PC-3 (cell line): ENCODE data around the gene DNAH2. TPM values are rescaled to one million over a fixed set of nuclear protein-coding genes. Genes with fewer than 3 reads are reported as not detected.
A peak's percentile ranks its signal among the peaks of the same experiment; 100 is the strongest.

Experiments used
- ATAC-seq: fragments of 200-7000 bp; cut with Tn5 transposase; 2 replicates; pipeline ENCODE4 v1.9.1; 2020; ENCODE audit warnings: mild to moderate bottlenecking, moderate library complexity
- BruUV-seq: library from RNA; stranded (reverse); fragments of 400-500 nt; replicated peaks from 2 replicates; lab custom pipeline; 2021; lab: Mats Ljungman, UMichigan
- CTCF ChIA-PET: fragments of 300-600 bp; sonication (Branson Sonifier 250); formaldehyde crosslinking; loops from one replicate; lab custom pipeline; 2022; ENCODE audit warnings: antibody characterized with exemption; lab: Charles Lee
- POLR2A ChIA-PET: fragments of 300-600 bp; sonication (Branson Sonifier 250); formaldehyde crosslinking; loops from one replicate; lab custom pipeline; 2022; ENCODE audit warnings: antibody characterized with exemption; ENCODE audit not compliant: unreplicated experiment; lab: Charles Lee
- DNase-seq: peaks from one replicate; pipeline ENCODE4 v3.0.0-alpha.2; 2015
- H2AFZ ChIP-seq: fragments of 300-600 bp; sonication (generic); 2 replicates; pipeline ENCODE4 v1.6.0; 2016; ENCODE audit warnings: antibody characterized with exemption, low read length
- H3F3A ChIP-seq: fragments of 300-600 bp; sonication (generic); one replicate; pipeline ENCODE4 v1.6.0; 2017; ENCODE audit warnings: antibody characterized with exemption, low read length, control low read depth, mild to moderate bottlenecking; ENCODE audit not compliant: unreplicated experiment
- H3K27ac ChIP-seq: fragments of 300-600 bp; sonication (generic); 2 replicates; pipeline ENCODE4 v1.5.1; 2016; ENCODE audit warnings: mild to moderate bottlenecking, low read length
- H3K27me3 ChIP-seq: fragments of 300-600 bp; sonication (generic); 2 replicates; pipeline ENCODE4 v1.6.1; 2016; ENCODE audit warnings: low read length, mixed read lengths
- H3K36me3 ChIP-seq: fragments of 300-600 bp; sonication (generic); 2 replicates; pipeline ENCODE4 v1.6.1; 2016; ENCODE audit warnings: low read depth, mixed run types, low read length, mixed read lengths
- H3K4me1 ChIP-seq: fragments of 300-600 bp; sonication (generic); 2 replicates; pipeline ENCODE4 v1.5.1; 2016; ENCODE audit warnings: low read length; ENCODE audit not compliant: insufficient read depth
- H3K4me2 ChIP-seq: fragments of 300-600 bp; sonication (generic); 2 replicates; pipeline ENCODE4 v1.6.0; 2016; ENCODE audit warnings: low read length
- H3K4me3 ChIP-seq: fragments of 300-600 bp; sonication (generic); 2 replicates; pipeline ENCODE4 v1.5.1; 2016; ENCODE audit warnings: mild to moderate bottlenecking, low read length, mixed read lengths
- H3K79me2 ChIP-seq: fragments of 300-600 bp; sonication (generic); 2 replicates; pipeline ENCODE4 v1.6.1; 2017; ENCODE audit warnings: low read length, mixed read lengths
- H3K9ac ChIP-seq: fragments of 300-600 bp; sonication (generic); 2 replicates; pipeline ENCODE4 v1.6.0; 2016; ENCODE audit warnings: mild to moderate bottlenecking, low read length
- H3K9me2 ChIP-seq: fragments of 300-600 bp; sonication (generic); replicated peaks from 2 replicates; pipeline ENCODE4 v1.6.1; 2016; ENCODE audit warnings: mixed run types, low read length, mixed read lengths
- H3K9me3 ChIP-seq: fragments of 300-600 bp; sonication (generic); 2 replicates; pipeline ENCODE4 v1.6.1; 2016; ENCODE audit warnings: low read length, mixed read lengths
- H4K20me1 ChIP-seq: fragments of 300-600 bp; sonication (generic); 2 replicates; pipeline ENCODE4 v1.6.1; 2016; ENCODE audit warnings: low read length, mixed read lengths
- EZH2 ChIP-seq: fragments of 300-600 bp; sonication (generic); IDR thresholded peaks from one replicate; pipeline ENCODE4 v1.6.1; 2017; ENCODE audit warnings: antibody characterized with exemption, mild to moderate bottlenecking, low read length; ENCODE audit not compliant: unreplicated experiment
- EZH2phosphoT487 ChIP-seq: fragments of 300-600 bp; sonication (generic); IDR thresholded peaks from 2 replicates; pipeline ENCODE4 v1.6.1; 2018; ENCODE audit warnings: mild to moderate bottlenecking, antibody characterized with exemption, low read length, borderline replicate concordance
- intact Hi-C: fragments of 100-400 bp; cut with micrococcal nuclease; formaldehyde crosslinking; loops from 2 replicates; pipeline ENCODE4 v1.9.0; 2023
- total RNA-seq: library from RNA; depleted of rRNA; stranded (reverse); fragments of >200 nt; gene quantifications from 2 replicates; pipeline ENCODE4 v1.2.3, GENCODE V29; 2014
- TF ChIP-seq, protein P1 (sequence below): fragments of 300-600 bp; sonication (generic); conservative IDR thresholded peaks from 2 replicates; pipeline ENCODE4 v1.5.1; 2017; ENCODE audit warnings: antibody characterized with exemption, low read depth, mild to moderate bottlenecking, low read length

The DNAH2 gene
- total RNA-seq, 1 experiment from 2014 or later: 0.62 TPM

GRCh38 chr17:7854078-7854777, 136.7 kb downstream of the DNAH2 start:
- ChIA-PET CTCF (no interaction called here), POLR2A (no interaction called here)
- intact Hi-C loops: no loop called here
- peaks cover 18% of the 10 kb centered on the region for H3K4me1 ChIP-seq
- H3K9me2 ChIP-seq: no peaks in the 10 kb centered on the region
- no peaks in the 10 kb centered on the region for H3K27me3 ChIP-seq
- H3K27ac ChIP-seq: no peak overlapping the region
- H2AFZ ChIP-seq: no peak overlapping the region
- ATAC-seq (no peak), DNase-seq (no peak)
- peaks cover 8% of the 10 kb centered on the region; the same call in 1 of the 2 replicates for H3K36me3 ChIP-seq
- no peak overlapping the region for H3K4me3 ChIP-seq
- TF ChIP-seq, protein P1, sequence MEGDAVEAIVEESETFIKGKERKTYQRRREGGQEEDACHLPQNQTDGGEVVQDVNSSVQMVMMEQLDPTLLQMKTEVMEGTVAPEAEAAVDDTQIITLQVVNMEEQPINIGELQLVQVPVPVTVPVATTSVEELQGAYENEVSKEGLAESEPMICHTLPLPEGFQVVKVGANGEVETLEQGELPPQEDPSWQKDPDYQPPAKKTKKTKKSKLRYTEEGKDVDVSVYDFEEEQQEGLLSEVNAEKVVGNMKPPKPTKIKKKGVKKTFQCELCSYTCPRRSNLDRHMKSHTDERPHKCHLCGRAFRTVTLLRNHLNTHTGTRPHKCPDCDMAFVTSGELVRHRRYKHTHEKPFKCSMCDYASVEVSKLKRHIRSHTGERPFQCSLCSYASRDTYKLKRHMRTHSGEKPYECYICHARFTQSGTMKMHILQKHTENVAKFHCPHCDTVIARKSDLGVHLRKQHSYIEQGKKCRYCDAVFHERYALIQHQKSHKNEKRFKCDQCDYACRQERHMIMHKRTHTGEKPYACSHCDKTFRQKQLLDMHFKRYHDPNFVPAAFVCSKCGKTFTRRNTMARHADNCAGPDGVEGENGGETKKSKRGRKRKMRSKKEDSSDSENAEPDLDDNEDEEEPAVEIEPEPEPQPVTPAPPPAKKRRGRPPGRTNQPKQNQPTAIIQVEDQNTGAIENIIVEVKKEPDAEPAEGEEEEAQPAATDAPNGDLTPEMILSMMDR: no peak
- TF ChIP-seq EZH2phosphoT487: no peak
- TF ChIP-seq EZH2: no peak
- H3K9me3 ChIP-seq: no peaks in the 10 kb centered on the region
- no peaks in the 10 kb centered on the region for H4K20me1 ChIP-seq
- no peak overlapping the region for H3K9ac ChIP-seq
- no peak overlapping the region for H3K4me2 ChIP-seq
- no peaks in the 10 kb centered on the region for H3F3A ChIP-seq
- BruUV-seq: no TSS peak
- peaks cover 32% of the 10 kb centered on the region for H3K79me2 ChIP-seq

- Histone ChIP-seq H3K4me1 (peaks cover 25% of the 10 kb centered on the region), H3K9ac (peak within 1 kb of the TSS; percentile 94), H3K36me3 (peaks cover 8% of the 10 kb centered on the region; the same call in 1 of the 2 replicates), H3F3A (no peaks in the 10 kb centered on the region), H3K9me3 (no peaks in the 10 kb centered on the region), H2AFZ (no peak within 1 kb of the TSS), H3K27me3 (no peaks in the 10 kb centered on the region), H3K27ac (no peak within 1 kb of the TSS), H4K20me1 (no peaks in the 10 kb centered on the region), H3K4me3 (peak within 1 kb of the TSS; percentile 90), H3K9me2 (no peaks in the 10 kb centered on the region), H3K4me2 (peak within 1 kb of the TSS; percentile 97), H3K79me2 (peaks cover 40% of the 10 kb centered on the region)
- ATAC-seq (no peak), DNase-seq (no peak)
- no peak for TF ChIP-seq EZH2
- TF ChIP-seq, protein P1: no peak
- no peak for TF ChIP-seq EZH2phosphoT487
- BruUV-seq: no TSS peak
- intact Hi-C loops: no loop called here
- POLR2A ChIA-PET: interaction anchor here (0.6 kb wide), 2 partner anchors 120 to 335 kb away, joined by 11 to 17 read pairs; no protein-coding TSS in a partner anchor
- CTCF ChIA-PET: interaction anchor here (0.6 kb wide), 3 partner anchors 30 to 135 kb away, joined by 3 to 4 read pairs (median 4); no protein-coding TSS in a partner anchor
These were observed 137.5 kb downstream of the DNAH2 start, which contains the start of gene TMEM88 for GRCh38 chr17:7854851-7855659. Gene TMEM88, plus strand, starts transcription at chr17:7855066. Its CDS starts 9 bp downstream, at chr17:7855075.
